ENCODE measurements around the gene RAPGEF1.

GRCh38 chr9:131628459-131629225 lies 111.2 kb downstream of the RAPGEF1 start:
- TF ChIP-seq REST (IDR thresholded peaks at IDR 0.05) (no peak), CTCF (IDR thresholded peaks at IDR 0.05) (no peak), RFX5 (IDR thresholded peaks at IDR 0.05) (no peak)
